Measurements from ENCODE around the gene PLCL2.
"Not testable (repeated sequence)": the region's sequence is repeated elsewhere in the genome, so short reads cannot be mapped to it uniquely, and the experiment has no call there.

The PLCL2 gene

GRCh38 chr3:17076940-17077605 is 192.3 kb downstream of the PLCL2 start:
- DNase-seq (ENCODE audit: low spot score): no peak

- DNase-seq (ENCODE audit: low spot score): no peak
Measured at GRCh38 chr3:17077606-17078005, 192.9 kb downstream of the PLCL2 start.

- DNase-seq (ENCODE audit: low spot score): no peak
Measured at GRCh38 chr3:17078926-17079465, 194.2 kb downstream of the PLCL2 start.

DNA sequence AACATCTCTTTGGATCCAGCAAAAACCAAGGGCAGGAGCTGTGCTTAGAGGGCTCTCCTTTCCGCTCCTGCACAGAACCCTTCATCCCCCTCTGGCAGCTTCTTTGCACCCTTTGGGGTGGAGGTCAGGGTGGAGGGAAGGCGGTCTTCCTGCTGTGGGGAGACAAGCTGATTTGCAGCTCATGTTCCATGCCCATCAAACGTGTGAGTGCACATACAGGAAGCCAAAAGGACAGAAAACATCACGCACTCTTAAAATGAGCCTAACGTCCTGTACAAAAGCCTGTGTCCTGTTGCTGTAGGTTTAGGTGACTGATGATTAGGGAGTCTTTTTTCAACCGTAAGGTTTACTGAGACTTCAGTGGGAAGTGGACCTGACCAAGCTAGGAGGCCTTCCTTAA is 195.2 kb downstream of the PLCL2 start:
- no peak for DNase-seq (ENCODE audit: low spot score)

DNA sequence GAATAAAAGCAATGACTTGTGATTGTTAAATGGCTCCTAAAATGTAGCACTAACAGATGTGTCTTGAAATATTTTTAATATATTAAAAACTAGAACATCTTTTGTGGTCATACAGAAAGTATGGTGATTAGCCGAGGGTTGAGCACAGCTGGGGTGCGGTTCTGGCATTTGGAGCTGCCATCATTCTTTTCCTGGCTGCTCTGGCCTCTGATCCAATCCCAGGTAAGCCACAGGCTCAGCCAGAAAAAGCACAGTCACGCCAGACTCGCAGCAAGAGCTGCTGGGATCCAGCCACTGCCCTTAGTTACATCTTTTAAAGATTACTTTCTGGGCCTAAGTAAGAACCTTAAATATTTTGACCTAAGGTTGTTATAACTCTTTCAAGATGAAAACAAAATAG is 196.8 kb downstream of the PLCL2 start:
- DNase-seq (ENCODE audit: low spot score): no peak

- DNase-seq (ENCODE audit: low spot score): no peak
Measured at GRCh38 chr3:17087509-17087908, 202.8 kb downstream of the PLCL2 start.

- no peak for DNase-seq (ENCODE audit: low spot score)
Measured at GRCh38 chr3:17088017-17088416, 203.3 kb downstream of the PLCL2 start.

- no peak for DNase-seq (ENCODE audit: low spot score)
Measured at GRCh38 chr3:17088602-17089313, 204.0 kb downstream of the PLCL2 start.

GRCh38 chr3:17089314-17089700 is 204.6 kb downstream of the PLCL2 start:
- no peak for DNase-seq (ENCODE audit: low spot score)

GRCh38 chr3:17090280-17090983 is 205.7 kb downstream of the PLCL2 start:
- no peak for DNase-seq (ENCODE audit: low spot score)

DNA sequence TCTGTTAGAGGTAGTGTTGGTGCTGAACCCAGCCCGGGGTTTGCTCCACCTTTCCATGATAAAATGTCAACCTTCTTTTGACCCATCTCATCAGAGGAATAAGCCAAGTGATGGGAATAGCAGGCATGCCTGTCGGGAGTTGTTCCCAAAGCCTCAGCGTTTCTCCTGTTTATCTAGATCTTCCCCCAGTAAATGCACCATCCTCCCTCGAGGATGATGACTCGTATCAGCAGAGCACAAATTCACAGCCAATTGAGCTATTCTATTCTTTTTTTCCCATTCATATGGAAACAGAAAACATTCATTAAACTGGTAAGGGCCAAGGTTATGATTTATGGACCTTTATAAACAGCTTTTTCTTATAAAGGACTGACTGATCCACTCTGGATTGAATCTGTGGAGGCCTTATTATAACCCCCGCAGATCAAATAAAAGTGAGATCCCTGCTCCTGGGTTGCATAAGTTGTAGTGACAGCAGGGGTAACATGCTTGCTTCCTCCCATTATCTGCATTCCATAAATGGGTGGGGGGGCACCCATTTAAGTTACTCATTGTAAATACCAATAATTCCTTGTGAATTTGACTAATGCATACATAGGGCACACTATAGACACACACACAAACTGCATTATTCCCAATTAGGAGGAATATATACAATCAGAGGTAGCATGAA is 207.3 kb downstream of the PLCL2 start:
- DNase-seq (ENCODE audit: low spot score): no peak

GRCh38 chr3:17092583-17092933 is 207.8 kb downstream of the PLCL2 start:
- DNase-seq (ENCODE audit: low spot score): no peak

DNA sequence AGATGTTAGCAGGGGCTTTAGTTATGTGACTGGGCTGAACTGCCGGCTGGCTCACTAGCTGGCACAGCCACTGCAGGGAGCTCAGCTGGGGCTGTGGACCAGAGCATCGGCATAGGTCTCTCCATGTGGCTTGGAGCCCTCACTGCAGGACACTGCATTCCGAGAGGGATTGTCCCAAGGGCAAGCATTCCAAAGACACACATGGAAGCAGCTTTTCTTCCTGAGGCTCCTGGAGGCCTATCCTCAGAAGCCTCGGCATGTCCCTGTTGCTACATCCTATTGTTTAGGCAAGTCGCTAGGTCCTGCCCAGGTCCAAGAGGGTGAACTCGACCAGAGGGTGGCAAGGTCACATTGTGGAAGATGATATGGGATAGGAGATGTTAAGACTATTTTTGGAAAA is 209.8 kb downstream of the PLCL2 start:
- no peak for DNase-seq (ENCODE audit: low spot score)

DNA sequence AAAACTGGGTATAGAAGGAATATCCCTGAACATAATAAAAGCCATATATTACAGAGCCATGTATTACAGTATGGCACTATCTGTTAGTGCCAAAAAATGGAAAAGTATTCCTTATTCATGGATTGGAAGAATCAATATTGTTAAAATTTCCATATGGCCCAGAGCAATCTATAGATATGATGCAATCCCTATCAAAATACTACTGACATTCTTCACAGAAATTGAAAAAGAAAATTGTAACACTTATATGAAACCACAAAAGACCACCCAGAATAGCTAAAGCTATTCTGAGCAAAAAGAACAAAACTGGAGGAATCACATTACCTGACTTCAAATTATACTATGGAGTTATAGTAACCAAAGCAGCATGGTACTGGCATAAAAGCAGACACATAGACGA is 218.8 kb downstream of the PLCL2 start:
- no peak for DNase-seq (ENCODE audit: low spot score)

- DNase-seq (ENCODE audit: low spot score): not testable (repeated sequence)
Measured at GRCh38 chr3:17106801-17107200, 222.0 kb downstream of the PLCL2 start.

DNA sequence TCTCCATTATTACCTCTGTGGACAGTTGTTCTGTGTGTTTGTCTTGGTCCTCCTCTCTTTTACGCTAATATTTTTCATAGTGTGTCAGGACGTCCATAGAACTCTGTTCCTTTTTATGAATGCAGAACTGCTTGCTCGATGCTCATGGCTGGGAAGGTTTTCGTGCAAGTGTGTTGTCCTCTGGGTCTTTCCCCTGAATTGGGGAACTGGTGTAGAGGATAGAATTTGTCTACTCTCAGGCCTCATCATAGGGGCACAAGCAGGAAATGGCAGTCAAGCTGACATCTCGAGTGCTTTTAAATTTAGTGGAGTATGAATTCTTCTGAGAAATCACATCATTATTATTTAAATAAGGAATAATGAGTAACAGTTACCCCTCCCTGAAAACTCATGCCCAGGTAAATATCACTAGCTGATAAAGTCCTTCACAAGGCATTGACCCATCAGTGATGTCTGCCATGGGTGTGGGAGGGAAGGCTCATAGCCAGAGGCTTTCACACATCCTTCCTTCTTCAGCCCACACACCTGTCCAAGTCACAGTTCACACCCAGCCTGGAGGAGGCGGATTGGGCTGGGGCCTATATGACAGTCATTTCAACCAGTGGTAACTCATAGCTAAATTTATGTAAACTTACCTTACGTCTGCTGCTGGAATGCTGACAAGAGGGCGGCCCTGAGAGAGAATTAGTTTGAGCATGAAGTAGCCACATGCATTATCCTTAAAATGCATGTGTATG is 226.1 kb downstream of the PLCL2 start:
- no peak for DNase-seq (ENCODE audit: low spot score)

DNA sequence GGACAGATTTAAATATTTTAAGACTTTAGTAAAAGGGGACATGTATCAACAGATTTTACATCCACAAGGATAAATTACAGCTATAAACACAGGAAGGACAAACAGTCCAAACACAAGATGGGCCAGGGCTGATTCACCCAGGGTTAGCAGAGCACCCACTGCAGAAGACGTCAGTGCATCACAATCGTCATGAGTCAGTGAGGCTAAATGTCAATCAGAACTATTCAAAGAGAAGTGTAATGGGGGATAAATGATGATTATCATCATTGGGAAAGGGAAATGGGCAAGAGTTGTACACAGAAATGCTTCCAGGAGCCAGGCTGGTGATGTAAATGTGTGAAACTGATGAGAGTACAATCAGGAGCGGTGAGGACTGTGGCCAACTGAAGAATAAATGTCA is 226.8 kb downstream of the PLCL2 start:
- peak; percentile 15 for DNase-seq (ENCODE audit: low spot score)

DNA sequence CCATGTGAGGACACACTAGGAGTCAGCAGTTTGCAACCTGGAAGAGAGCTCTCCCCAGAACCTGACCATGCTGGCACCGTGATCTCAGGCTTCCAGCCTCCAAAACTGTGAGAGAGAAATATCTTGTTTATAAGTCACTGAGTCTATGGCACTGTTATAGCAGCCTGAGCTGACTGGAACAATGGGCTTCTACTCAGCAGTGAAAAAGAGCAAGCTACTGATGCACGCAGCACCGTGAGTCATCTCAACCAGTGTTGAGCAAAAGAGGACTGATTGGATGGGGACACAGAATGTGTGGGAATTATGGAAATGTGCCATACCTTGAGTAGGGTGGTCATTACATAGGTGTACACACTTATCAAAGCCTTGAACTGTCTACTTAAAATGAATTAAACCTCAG is 230.4 kb downstream of the PLCL2 start:
- DNase-seq (ENCODE audit: low spot score): peak; percentile 43

GRCh38 chr3:17116007-17116600 is 231.3 kb downstream of the PLCL2 start:
- DNase-seq (ENCODE audit: low spot score): no peak

GRCh38 chr3:17118771-17119170 is 234.0 kb downstream of the PLCL2 start:
- DNase-seq (ENCODE audit: low spot score): no peak
